H9 (cell line): ENCODE data around the gene TMEM201. TPM values are rescaled to one million over a fixed set of nuclear protein-coding genes. Genes with fewer than 3 reads are reported as not detected.

ENCODE experiments used
- DNase-seq: peaks from one replicate; pipeline ENCODE4 v3.0.0-alpha.2; 2017
- H2AFZ ChIP-seq: one replicate; pipeline ENCODE4 v1.6.1; 2013; ENCODE audit warnings: mild to moderate bottlenecking, low read length, control low read depth, moderate library complexity
- H2AK5ac ChIP-seq: 2 replicates; pipeline ENCODE4 v1.6.1; 2013; ENCODE audit warnings: low read length, control low read depth, mixed read lengths; ENCODE audit not compliant: insufficient read length
- H2BK120ac ChIP-seq: one replicate; pipeline ENCODE4 v1.6.1; 2013; ENCODE audit warnings: low read depth, mild to moderate bottlenecking, low read length, control low read depth, inconsistent platforms; ENCODE audit not compliant: poor library complexity, severe bottlenecking
- H2BK12ac ChIP-seq: 2 replicates; pipeline ENCODE4 v1.6.1; 2013; ENCODE audit warnings: low read length, control low read depth, mixed read lengths, low read depth; ENCODE audit not compliant: insufficient read length
- H2BK15ac ChIP-seq: 2 replicates; pipeline ENCODE4 v1.6.1; 2013; ENCODE audit warnings: low read depth, low read length, control low read depth
- H2BK20ac ChIP-seq: one replicate; pipeline ENCODE4 v1.6.1; 2013; ENCODE audit warnings: low read depth, mild to moderate bottlenecking, low read length, control low read depth, inconsistent platforms; ENCODE audit not compliant: poor library complexity, severe bottlenecking
- H2BK5ac ChIP-seq: 2 replicates; pipeline ENCODE4 v1.6.1; 2013; ENCODE audit warnings: low read length, control low read depth, mixed read lengths; ENCODE audit not compliant: insufficient read length
- H3K14ac ChIP-seq: 2 replicates; pipeline ENCODE4 v1.6.1; 2013; ENCODE audit warnings: low read length, control low read depth; ENCODE audit not compliant: insufficient read depth
- H3K18ac ChIP-seq: 2 replicates; pipeline ENCODE4 v1.6.1; 2013; ENCODE audit warnings: low read depth, mild to moderate bottlenecking, mixed read lengths, low read length, control low read depth; ENCODE audit not compliant: insufficient read length
- H3K23ac ChIP-seq: 2 replicates; pipeline ENCODE4 v1.6.1; 2013; ENCODE audit warnings: low read length, control low read depth, mixed read lengths, low read depth; ENCODE audit not compliant: insufficient read length
- H3K23me2 ChIP-seq: 2 replicates; pipeline ENCODE4 v1.6.1; 2013; ENCODE audit warnings: low read depth, mild to moderate bottlenecking, mixed read lengths, low read length, control low read depth; ENCODE audit not compliant: insufficient read length, poor library complexity, severe bottlenecking
- H3K27ac ChIP-seq: 2 replicates; pipeline ENCODE4 v1.5.1; 2013; ENCODE audit warnings: low read length, control low read depth, mixed read lengths, low read depth; ENCODE audit not compliant: insufficient read length
- H3K27me3 ChIP-seq: 2 replicates; pipeline ENCODE4 v1.6.1; 2013; ENCODE audit warnings: low read length, control low read depth, inconsistent platforms; ENCODE audit not compliant: insufficient read depth
- H3K4ac ChIP-seq: 2 replicates; pipeline ENCODE4 v1.6.1; 2013; ENCODE audit warnings: low read depth, mild to moderate bottlenecking, control low read depth, inconsistent platforms, low read length, moderate library complexity
- H3K4me1 ChIP-seq: 2 replicates; pipeline ENCODE4 v1.6.1; 2013; ENCODE audit warnings: low read length, control low read depth, inconsistent platforms; ENCODE audit not compliant: insufficient read depth
- H3K4me2 ChIP-seq: 2 replicates; pipeline ENCODE4 v1.6.1; 2013; ENCODE audit warnings: low read length, control low read depth, mixed read lengths; ENCODE audit not compliant: insufficient read length, insufficient read depth
- H3K56ac ChIP-seq: 2 replicates; pipeline ENCODE4 v1.6.1; 2013; ENCODE audit warnings: low read depth, mild to moderate bottlenecking, mixed read lengths, low read length, control low read depth; ENCODE audit not compliant: insufficient read length
- H3K79me1 ChIP-seq: 2 replicates; pipeline ENCODE4 v1.6.1; 2013; ENCODE audit warnings: low read depth, mild to moderate bottlenecking, moderate library complexity, low read length, control low read depth, inconsistent platforms; ENCODE audit not compliant: insufficient read depth, poor library complexity, severe bottlenecking
- H3K79me2 ChIP-seq: 2 replicates; pipeline ENCODE4 v1.6.1; 2013; ENCODE audit warnings: low read length, control low read depth, inconsistent platforms; ENCODE audit not compliant: insufficient read depth
- H3K9ac ChIP-seq: 2 replicates; pipeline ENCODE4 v1.6.1; 2013; ENCODE audit warnings: low read length, control low read depth, mixed read lengths; ENCODE audit not compliant: insufficient read length; ENCODE audit errors: extremely low read depth
- H3K9me3 ChIP-seq: one replicate; pipeline ENCODE4 v1.6.1; 2013; ENCODE audit warnings: low read depth, low read length, inconsistent platforms; ENCODE audit not compliant: control insufficient read depth
- H3T11ph ChIP-seq: one replicate; pipeline ENCODE4 v1.6.1; 2013; ENCODE audit warnings: mild to moderate bottlenecking, low read length, control low read depth, inconsistent platforms
- H4K20me1 ChIP-seq: one replicate; pipeline ENCODE4 v1.6.1; 2013; ENCODE audit not compliant: control insufficient read depth, insufficient read length, insufficient read depth
- H4K5ac ChIP-seq: 2 replicates; pipeline ENCODE4 v1.6.1; 2013; ENCODE audit warnings: low read depth, mild to moderate bottlenecking, mixed read lengths, low read length, control low read depth; ENCODE audit not compliant: insufficient read length
- H4K8ac ChIP-seq: replicated peaks from 2 replicates; pipeline ENCODE4 v1.6.1; 2013; ENCODE audit warnings: low read length, control low read depth, mixed read lengths, low read depth; ENCODE audit not compliant: insufficient read length
- H4K91ac ChIP-seq: 2 replicates; pipeline ENCODE4 v1.6.1; 2013; ENCODE audit warnings: low read depth, mild to moderate bottlenecking, moderate library complexity, mixed read lengths, low read length, control low read depth; ENCODE audit not compliant: insufficient read length
- H3K27ac Mint-ChIP-seq, 3 experiments: 2 replicates in 2 of 3; 3 replicates in 1 of 3; pipeline ENCODE4 v1.8.0; 2020 to 2021; ENCODE audit warnings: mixed read lengths in 3 of 3, mild to moderate bottlenecking in 1 of 3, moderate library complexity in 1 of 3
- H3K27me3 Mint-ChIP-seq: 2 replicates; pipeline ENCODE4 v1.8.0; 2021; ENCODE audit warnings: low read depth, mild to moderate bottlenecking, moderate library complexity, mixed read lengths
- H3K36me3 Mint-ChIP-seq, 3 experiments: 2 replicates in 2 of 3; 3 replicates in 1 of 3; pipeline ENCODE4 v1.8.0; 2020 to 2021; ENCODE audit warnings: low read depth in 3 of 3, mixed read lengths in 3 of 3; ENCODE audit not compliant: insufficient read depth in 1 of 3
- H3K4me1 Mint-ChIP-seq, 2 experiments: 2 replicates each; pipeline ENCODE4 v1.8.0; 2020; ENCODE audit warnings: mixed read lengths in 2 of 2
- H3K4me3 Mint-ChIP-seq, 2 experiments: 2 replicates in 1 of 2; 3 replicates in 1 of 2; pipeline ENCODE4 v1.8.0; 2020 to 2021; ENCODE audit warnings: mild to moderate bottlenecking in 2 of 2, mixed read lengths in 2 of 2, moderate library complexity in 1 of 2
- H3K9me3 Mint-ChIP-seq, 2 experiments: 2 replicates in 1 of 2; 3 replicates in 1 of 2; pipeline ENCODE4 v1.8.0; 2020; ENCODE audit warnings: mild to moderate bottlenecking in 2 of 2, mixed read lengths in 2 of 2, moderate library complexity in 1 of 2
- WGBS: extraction: QIAGEN DNeasy Blood & Tissue Kit; methylation state at CpG from one replicate; pipeline ENCODE4 v1.1.7; 2013; ENCODE audit warnings: missing lambda C conversion rate, low lambda C conversion rate, mixed read lengths; ENCODE audit not compliant: insufficient read length; ENCODE audit errors: extremely low coverage; 5-methylcytosine and 5-hydroxymethylcytosine counted together
- total RNA-seq: library from RNA; stranded (reverse); gene quantifications from 2 replicates; pipeline ENCODE4 v1.2.1, GENCODE V29; 2021
- TF ChIP-seq, protein P1 (sequence below): fragments of 200-600 bp; sonication (generic); conservative IDR thresholded peaks from 3 replicates; pipeline ENCODE4 v1.8.0; 2021; ENCODE audit warnings: antibody characterized with exemption, mild to moderate bottlenecking

Gene TMEM201
- total RNA-seq, 1 experiment from 2014 or later = 31.0 TPM

DNA sequence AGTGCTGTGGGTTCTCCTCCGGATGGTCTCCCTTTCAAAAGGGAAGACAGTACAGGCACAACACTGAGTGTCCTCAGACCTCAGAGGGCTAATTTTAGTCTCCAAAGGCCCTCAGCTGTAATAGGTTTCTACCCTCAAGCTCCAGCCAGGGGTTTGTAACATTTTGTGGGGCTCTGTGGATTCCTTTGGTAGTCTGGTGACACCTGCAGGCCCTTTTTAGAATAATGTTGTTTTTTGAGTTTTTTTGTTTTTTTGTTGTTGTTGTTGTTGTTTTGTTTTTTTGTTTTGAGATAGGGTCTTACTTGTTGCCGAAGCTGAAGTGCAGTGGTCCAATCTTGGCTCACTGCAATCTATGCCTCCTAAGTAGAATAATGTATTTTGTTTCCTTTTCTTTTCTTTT is 15.0 kb upstream of the TMEM201 start:
- Histone ChIP-seq H2BK12ac (no peak overlapping the region), H3K9ac (no peak overlapping the region), H2BK20ac (no peak overlapping the region), H3K9me3 (no peaks in the 10 kb centered on the region), H2AK5ac (no peak overlapping the region), H2BK15ac (no peak overlapping the region), H2BK5ac (no peak overlapping the region), H3K14ac (no peak overlapping the region), H3K4ac (no peak overlapping the region), H3K79me1 (no peaks in the 10 kb centered on the region), H3K23ac (no peak overlapping the region), H3K4me1 (no peaks in the 10 kb centered on the region), H3K79me2 (no peaks in the 10 kb centered on the region), H3K27ac (no peak overlapping the region), H4K91ac (no peak overlapping the region), H4K5ac (no peak overlapping the region), H3K56ac (no peak overlapping the region), H3K23me2 (no peaks in the 10 kb centered on the region), H2BK120ac (no peak overlapping the region), H3T11ph (no peak overlapping the region), H3K18ac (no peak overlapping the region), H3K4me2 (no peak overlapping the region), H4K20me1 (no peaks in the 10 kb centered on the region), H3K27me3 (no peaks in the 10 kb centered on the region), H2AFZ (no peak overlapping the region), H4K8ac (no peak overlapping the region)
- Mint-ChIP-seq H3K4me1 (no peaks in the 10 kb centered on the region), H3K27me3 (no peaks in the 10 kb centered on the region), H3K9me3 (no peaks in the 10 kb centered on the region), H3K27ac (no peak overlapping the region; a peak in 1 of 7 replicates), H3K4me3 (no peak overlapping the region), H3K36me3 (peaks cover 21 to 45% (median 44%) of the 10 kb centered on the region in 3 experiments)
- WGBS = no CpG with 5 or more reads among the region's 2 CpGs
- no peak for DNase-seq
- TF ChIP-seq, protein P1, sequence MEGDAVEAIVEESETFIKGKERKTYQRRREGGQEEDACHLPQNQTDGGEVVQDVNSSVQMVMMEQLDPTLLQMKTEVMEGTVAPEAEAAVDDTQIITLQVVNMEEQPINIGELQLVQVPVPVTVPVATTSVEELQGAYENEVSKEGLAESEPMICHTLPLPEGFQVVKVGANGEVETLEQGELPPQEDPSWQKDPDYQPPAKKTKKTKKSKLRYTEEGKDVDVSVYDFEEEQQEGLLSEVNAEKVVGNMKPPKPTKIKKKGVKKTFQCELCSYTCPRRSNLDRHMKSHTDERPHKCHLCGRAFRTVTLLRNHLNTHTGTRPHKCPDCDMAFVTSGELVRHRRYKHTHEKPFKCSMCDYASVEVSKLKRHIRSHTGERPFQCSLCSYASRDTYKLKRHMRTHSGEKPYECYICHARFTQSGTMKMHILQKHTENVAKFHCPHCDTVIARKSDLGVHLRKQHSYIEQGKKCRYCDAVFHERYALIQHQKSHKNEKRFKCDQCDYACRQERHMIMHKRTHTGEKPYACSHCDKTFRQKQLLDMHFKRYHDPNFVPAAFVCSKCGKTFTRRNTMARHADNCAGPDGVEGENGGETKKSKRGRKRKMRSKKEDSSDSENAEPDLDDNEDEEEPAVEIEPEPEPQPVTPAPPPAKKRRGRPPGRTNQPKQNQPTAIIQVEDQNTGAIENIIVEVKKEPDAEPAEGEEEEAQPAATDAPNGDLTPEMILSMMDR = peak; percentile 65
